ENCODE data around the gene SLC13A3. TPM values are rescaled to one million over a fixed set of nuclear protein-coding genes. Genes with fewer than 3 reads are reported as not detected.
"Not testable (repeated sequence)": the region's sequence is repeated elsewhere in the genome, so short reads cannot be mapped to it uniquely, and the experiment has no call there.

The SLC13A3 gene
- total RNA-seq, 1 donor from 2014 or later, result 7.4 TPM

- Histone ChIP-seq H3K4me2 (no peak overlapping the region), H3K9ac (no peak overlapping the region), H3K36me3 (peaks cover 8% of the 10 kb centered on the region), H3K27ac (no peak overlapping the region), H3K4me1 (peaks cover 18% of the 10 kb centered on the region), H3F3A (ENCODE audit: low read depth) (peaks cover 26% of the 10 kb centered on the region), H2AFZ (replicated peaks) (no peak overlapping the region), H3K79me2 (ENCODE audit: low read depth) (peaks cover 35% of the 10 kb centered on the region), H3K9me3 (ENCODE audit: low read depth) (no peaks in the 10 kb centered on the region), H3K4me3 (no peak overlapping the region), H3K27me3 (no peaks in the 10 kb centered on the region), H4K20me1 (ENCODE audit: low read depth) (peaks cover 7% of the 10 kb centered on the region)
- Mint-ChIP-seq H3K9me3 (no peaks in the 10 kb centered on the region), H3K4me1 (peaks cover 39% of the 10 kb centered on the region), H3K27ac (no peak overlapping the region), H3K4me3 (no peak overlapping the region), H3K36me3 (peaks cover 15% of the 10 kb centered on the region), H3K27me3 (ENCODE audit: insufficient read depth, low read depth) (peaks cover 3% of the 10 kb centered on the region)
- DNase-seq (ENCODE audit: low spot score), result no peak
- no peak for TF ChIP-seq CTCF (IDR thresholded peaks at IDR 0.05)
- TF ChIP-seq EZH2 (IDR thresholded peaks at IDR 0.05), result no peak
- no peak for TF ChIP-seq EZH2phosphoT487 (IDR thresholded peaks at IDR 0.05)
Observed at GRCh38 chr20:46680684-46681031, 29.4 kb upstream of the SLC13A3 start.

- H3K36me3 Mint-ChIP-seq, result peaks cover 9% of the 10 kb centered on the region
- H3K9me3 Mint-ChIP-seq, result peaks cover under 1% of the 10 kb centered on the region
- TF ChIP-seq EZH2 (IDR thresholded peaks at IDR 0.05) (no peak), EZH2phosphoT487 (IDR thresholded peaks at IDR 0.05) (no peak), CTCF (IDR thresholded peaks at IDR 0.05) (no peak)
- no peak overlapping the region for H3K27ac Mint-ChIP-seq
- no peak overlapping the region for H3K4me3 ChIP-seq
- H3K4me1 Mint-ChIP-seq, result peaks cover 42% of the 10 kb centered on the region
- no peak overlapping the region for H3K9ac ChIP-seq
- peaks cover 5% of the 10 kb centered on the region for H3K27me3 Mint-ChIP-seq (ENCODE audit: insufficient read depth, low read depth)
- H3K79me2 ChIP-seq (ENCODE audit: low read depth), result peaks cover 21% of the 10 kb centered on the region
- no peaks in the 10 kb centered on the region for H3K27me3 ChIP-seq
- no peak for DNase-seq (ENCODE audit: low spot score)
- H4K20me1 ChIP-seq (ENCODE audit: low read depth), result peaks cover 5% of the 10 kb centered on the region
- H3K4me2 ChIP-seq, result no peak overlapping the region
- H3K4me1 ChIP-seq, result peaks cover 25% of the 10 kb centered on the region
- H3K27ac ChIP-seq, result no peak overlapping the region
- peaks cover 10% of the 10 kb centered on the region for H3F3A ChIP-seq (ENCODE audit: low read depth)
- H2AFZ ChIP-seq (replicated peaks), result no peak overlapping the region
- H3K36me3 ChIP-seq, result no peaks in the 10 kb centered on the region
- H3K4me3 Mint-ChIP-seq, result no peak overlapping the region
- H3K9me3 ChIP-seq (ENCODE audit: low read depth), result no peaks in the 10 kb centered on the region
Observed at GRCh38 chr20:46678516-46678915, 27.3 kb upstream of the SLC13A3 start.

GRCh38 chr20:46677608-46678007, 26.3 kb upstream of the SLC13A3 start:
- Histone ChIP-seq H3K4me1 (peaks cover 16% of the 10 kb centered on the region), H3K4me2 (no peak overlapping the region), H3K79me2 (ENCODE audit: low read depth) (peaks cover 12% of the 10 kb centered on the region), H3K27ac (no peak overlapping the region), H3K9ac (no peak overlapping the region), H4K20me1 (ENCODE audit: low read depth) (peaks cover 5% of the 10 kb centered on the region), H2AFZ (replicated peaks) (no peak overlapping the region), H3K4me3 (no peak overlapping the region), H3F3A (ENCODE audit: low read depth) (peaks cover 5% of the 10 kb centered on the region), H3K36me3 (no peaks in the 10 kb centered on the region), H3K27me3 (no peaks in the 10 kb centered on the region), H3K9me3 (ENCODE audit: low read depth) (no peaks in the 10 kb centered on the region)
- H3K9me3 Mint-ChIP-seq, result peaks cover 3% of the 10 kb centered on the region
- no peak overlapping the region for H3K4me3 Mint-ChIP-seq
- no peak for TF ChIP-seq EZH2phosphoT487 (IDR thresholded peaks at IDR 0.05)
- no peak for TF ChIP-seq EZH2 (IDR thresholded peaks at IDR 0.05)
- no peak for TF ChIP-seq CTCF (IDR thresholded peaks at IDR 0.05)
- H3K4me1 Mint-ChIP-seq, result peaks cover 35% of the 10 kb centered on the region
- H3K36me3 Mint-ChIP-seq, result peaks cover 11% of the 10 kb centered on the region
- no peak for DNase-seq (ENCODE audit: low spot score)
- peaks cover 5% of the 10 kb centered on the region for H3K27me3 Mint-ChIP-seq (ENCODE audit: insufficient read depth, low read depth)
- no peak overlapping the region for H3K27ac Mint-ChIP-seq

GRCh38 chr20:46676649-46677316, 25.5 kb upstream of the SLC13A3 start:
- H3K36me3 ChIP-seq; H3K4me3 ChIP-seq; H4K20me1 ChIP-seq (ENCODE audit: low read depth); H3K4me3 Mint-ChIP-seq; H3K27me3 ChIP-seq; H3K27me3 Mint-ChIP-seq (ENCODE audit: insufficient read depth, low read depth); H3K27ac ChIP-seq; H3F3A ChIP-seq (ENCODE audit: low read depth); H2AFZ ChIP-seq (replicated peaks); H3K4me2 ChIP-seq; DNase-seq (ENCODE audit: low spot score); H3K79me2 ChIP-seq (ENCODE audit: low read depth); H3K9me3 Mint-ChIP-seq; H3K9ac ChIP-seq; H3K27ac Mint-ChIP-seq; H3K9me3 ChIP-seq (ENCODE audit: low read depth): not testable (repeated sequence)
- H3K4me1 Mint-ChIP-seq, result peaks cover 31% of the 10 kb centered on the region
- peaks cover 12% of the 10 kb centered on the region for H3K36me3 Mint-ChIP-seq
- peaks cover 10% of the 10 kb centered on the region for H3K4me1 ChIP-seq

All from neural progenitor cell (in vitro differentiated cells).